ENCODE results near the gene SCRN2.

- TF ChIP-seq YEATS4 (CRISPR knock-in tag; IDR thresholded peaks at IDR 0.05; ENCODE audit: borderline replicate concordance) (no peak), SIX4 (CRISPR knock-in tag; IDR thresholded peaks at IDR 0.05) (no peak), ZMYM2 (CRISPR knock-in tag; IDR thresholded peaks at IDR 0.05) (no peak), RFX5 (IDR thresholded peaks at IDR 0.05; ENCODE audit: low read depth, low read length) (no peak), CTCF (CRISPR knock-in tag; IDR thresholded peaks at IDR 0.05) (no peak), FOXC1 (CRISPR knock-in tag; IDR thresholded peaks at IDR 0.05; ENCODE audit: borderline replicate concordance) (no peak), ZNF513 (CRISPR knock-in tag; conservative IDR thresholded peaks at IDR 0.05) (no peak), FOXP1 (IDR thresholded peaks at IDR 0.05) (no peak), FOXP1 (CRISPR knock-in tag; IDR thresholded peaks at IDR 0.05) (no peak)
These were observed 34.2 kb upstream of the SCRN2 start for GRCh38 chr17:47875011-47875985.

Measured in HepG2 (cell line).